LNCAP (cell line): ENCODE measurements around the gene OR5B2.

Source experiments
- CTCF ChIP-seq: fragments of 450-650 bp; IDR thresholded peaks from 2 replicates; pipeline ENCODE4 v1.5.1; 2017; ENCODE audit warnings: mild to moderate bottlenecking

Gene OR5B2

GRCh38 chr11:58391879-58392278 is 36.0 kb downstream of the OR5B2 start:
- no peak for TF ChIP-seq CTCF

GRCh38 chr11:58390551-58391063 is 37.3 kb downstream of the OR5B2 start:
- TF ChIP-seq CTCF, result no peak
